GM12864 (cell line): ENCODE results near the gene STK36.

Source experiments
- DNase-seq: peaks from one replicate; pipeline ENCODE4 v3.0.0-alpha.2; 2011; ENCODE audit warnings: low read depth
- H3K4me3 ChIP-seq: 2 replicates; pipeline ENCODE4 v1.5.1; 2011; ENCODE audit warnings: mild to moderate bottlenecking, low read depth, low read length, control low read depth
- TF ChIP-seq, protein P1 (sequence below): IDR thresholded peaks from 2 replicates; pipeline ENCODE4 v1.5.1; 2011; ENCODE audit warnings: low read depth, mild to moderate bottlenecking, moderate library complexity, low read length, control low read depth, inconsistent platforms; ENCODE audit errors: missing control alignments

STK36 gene

DNA sequence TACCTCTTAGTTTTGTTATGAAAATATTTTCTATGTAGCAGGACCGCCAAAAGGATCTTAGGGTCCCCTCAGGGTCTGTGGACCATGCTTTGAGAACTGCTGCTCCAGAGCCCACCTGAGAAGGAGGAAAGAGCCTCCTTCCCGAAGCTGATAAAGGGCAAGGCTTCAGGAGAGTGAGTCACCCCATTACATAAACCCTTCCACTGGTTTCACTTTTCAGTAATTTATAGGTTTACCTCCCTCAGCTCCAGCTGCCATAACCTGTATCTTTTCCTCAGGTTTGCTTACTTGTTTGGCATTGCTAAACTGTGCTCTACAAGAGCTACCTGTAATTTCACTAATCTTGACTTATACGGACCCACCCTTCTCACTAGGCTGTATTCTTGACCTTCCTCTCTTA lies 45.4 kb downstream of the STK36 start:
- no peak for DNase-seq
- H3K4me3 ChIP-seq, result no peak overlapping the region
- TF ChIP-seq, protein P1, sequence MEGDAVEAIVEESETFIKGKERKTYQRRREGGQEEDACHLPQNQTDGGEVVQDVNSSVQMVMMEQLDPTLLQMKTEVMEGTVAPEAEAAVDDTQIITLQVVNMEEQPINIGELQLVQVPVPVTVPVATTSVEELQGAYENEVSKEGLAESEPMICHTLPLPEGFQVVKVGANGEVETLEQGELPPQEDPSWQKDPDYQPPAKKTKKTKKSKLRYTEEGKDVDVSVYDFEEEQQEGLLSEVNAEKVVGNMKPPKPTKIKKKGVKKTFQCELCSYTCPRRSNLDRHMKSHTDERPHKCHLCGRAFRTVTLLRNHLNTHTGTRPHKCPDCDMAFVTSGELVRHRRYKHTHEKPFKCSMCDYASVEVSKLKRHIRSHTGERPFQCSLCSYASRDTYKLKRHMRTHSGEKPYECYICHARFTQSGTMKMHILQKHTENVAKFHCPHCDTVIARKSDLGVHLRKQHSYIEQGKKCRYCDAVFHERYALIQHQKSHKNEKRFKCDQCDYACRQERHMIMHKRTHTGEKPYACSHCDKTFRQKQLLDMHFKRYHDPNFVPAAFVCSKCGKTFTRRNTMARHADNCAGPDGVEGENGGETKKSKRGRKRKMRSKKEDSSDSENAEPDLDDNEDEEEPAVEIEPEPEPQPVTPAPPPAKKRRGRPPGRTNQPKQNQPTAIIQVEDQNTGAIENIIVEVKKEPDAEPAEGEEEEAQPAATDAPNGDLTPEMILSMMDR, result no peak

DNA sequence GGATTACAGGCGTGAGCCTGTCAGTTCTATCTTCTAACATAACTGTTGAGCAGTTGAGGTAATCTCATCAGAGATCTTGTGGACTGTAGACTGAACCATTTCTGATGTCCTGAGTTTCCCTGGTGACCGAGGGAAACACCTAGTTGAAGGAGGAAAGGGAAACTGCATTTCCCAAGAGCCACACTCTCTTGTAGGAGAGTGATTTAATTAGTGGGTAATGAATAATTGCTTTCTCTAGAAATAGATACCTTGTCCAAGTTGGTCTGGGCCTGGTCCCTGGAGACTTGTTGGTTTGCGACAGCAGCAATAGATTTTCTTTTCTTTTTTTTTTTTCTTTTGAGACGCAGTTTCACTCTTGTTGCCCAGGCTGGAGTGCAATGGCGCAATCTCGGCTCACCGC lies 46.2 kb downstream of the STK36 start:
- no peak for DNase-seq
- TF ChIP-seq, protein P1, result no peak
- no peak overlapping the region for H3K4me3 ChIP-seq

DNA sequence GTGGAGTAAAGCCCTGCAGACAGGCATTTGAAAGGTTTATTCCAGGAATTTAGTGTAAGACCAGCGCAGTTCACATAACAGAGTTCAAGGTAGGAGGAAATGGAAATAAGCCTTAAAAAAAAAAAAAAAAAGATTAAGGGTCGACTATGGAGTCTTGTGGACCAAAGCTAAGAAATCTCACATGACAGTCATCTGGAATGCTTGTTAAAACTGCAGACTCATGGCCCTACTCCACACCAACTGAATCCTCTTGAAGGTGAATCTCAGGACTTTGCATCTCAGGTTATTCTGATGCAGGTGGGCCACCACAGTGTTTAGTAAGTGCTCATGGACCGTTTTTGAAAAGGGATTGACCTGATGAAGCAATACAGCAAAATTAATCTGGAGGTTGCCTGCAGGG lies 47.6 kb downstream of the STK36 start:
- DNase-seq, result no peak
- TF ChIP-seq, protein P1, result no peak
- no peak overlapping the region for H3K4me3 ChIP-seq

DNA sequence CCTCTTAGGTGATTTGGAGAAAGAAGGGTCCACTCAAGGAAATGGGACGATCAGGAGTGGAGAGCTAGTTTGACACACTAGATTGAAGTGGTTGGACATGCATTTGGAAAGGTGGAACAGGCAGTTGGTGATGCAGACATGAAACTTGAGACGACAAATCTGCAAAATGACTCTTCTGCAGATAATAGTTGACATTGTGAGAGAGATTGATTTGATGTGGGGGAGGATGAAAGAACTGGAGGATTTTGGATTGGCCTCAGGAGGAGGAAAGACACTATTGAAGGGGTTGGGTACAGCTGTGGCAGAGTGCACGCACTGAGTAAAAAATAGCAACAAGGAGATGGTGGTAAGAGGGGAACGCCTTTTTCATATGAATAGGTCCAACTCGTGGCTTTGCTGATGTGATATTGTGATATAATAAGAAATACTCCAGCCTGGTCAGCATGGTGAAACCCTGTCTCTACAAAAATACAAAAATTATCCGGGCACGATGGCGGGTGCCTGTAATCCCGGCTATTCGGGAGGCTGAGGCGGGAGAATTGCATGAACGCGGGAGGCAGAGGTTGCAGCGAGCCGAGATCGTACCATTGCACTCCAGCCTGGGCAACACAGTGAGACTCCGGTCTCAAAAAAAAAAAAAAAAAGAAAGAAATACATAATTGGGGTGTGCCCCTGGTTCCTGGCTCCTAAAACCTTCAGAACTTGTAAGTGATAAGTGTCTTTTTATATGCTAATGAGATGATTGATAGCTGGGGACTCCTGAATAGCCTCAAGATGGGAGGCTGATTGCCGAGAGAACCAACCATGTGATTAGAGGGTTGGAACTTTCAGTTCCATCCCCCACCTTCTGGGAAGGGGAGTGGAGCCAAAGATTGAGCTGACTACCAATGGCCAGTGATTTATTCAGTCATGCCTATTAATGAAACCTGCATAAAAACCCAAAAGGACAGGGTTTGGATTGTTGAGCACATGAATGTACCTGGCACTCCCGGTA lies 48.5 kb downstream of the STK36 start:
- DNase-seq, result no peak
- TF ChIP-seq, protein P1, result no peak
- H3K4me3 ChIP-seq, result no peak overlapping the region

DNA sequence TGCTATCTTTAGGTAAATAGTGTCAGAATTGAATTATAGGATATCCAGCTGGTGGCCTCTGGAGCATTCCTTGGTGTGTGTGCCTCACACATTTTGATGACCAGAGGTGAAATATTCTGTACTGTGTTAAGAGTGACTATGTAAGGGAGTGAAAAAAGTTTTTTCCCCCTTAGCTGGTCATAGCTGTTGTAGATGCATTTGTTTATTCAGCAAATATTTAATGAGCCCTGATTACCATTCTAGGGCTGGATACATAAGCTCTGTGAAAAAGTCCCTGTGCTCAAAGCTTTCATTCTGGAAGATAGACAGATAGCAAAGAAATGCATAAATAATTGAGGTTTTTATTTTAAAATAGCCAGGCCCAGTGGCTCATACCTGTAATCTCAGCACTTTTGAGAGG lies 49.6 kb downstream of the STK36 start:
- TF ChIP-seq, protein P1, result no peak
- H3K4me3 ChIP-seq, result no peak overlapping the region
- no peak for DNase-seq

DNA sequence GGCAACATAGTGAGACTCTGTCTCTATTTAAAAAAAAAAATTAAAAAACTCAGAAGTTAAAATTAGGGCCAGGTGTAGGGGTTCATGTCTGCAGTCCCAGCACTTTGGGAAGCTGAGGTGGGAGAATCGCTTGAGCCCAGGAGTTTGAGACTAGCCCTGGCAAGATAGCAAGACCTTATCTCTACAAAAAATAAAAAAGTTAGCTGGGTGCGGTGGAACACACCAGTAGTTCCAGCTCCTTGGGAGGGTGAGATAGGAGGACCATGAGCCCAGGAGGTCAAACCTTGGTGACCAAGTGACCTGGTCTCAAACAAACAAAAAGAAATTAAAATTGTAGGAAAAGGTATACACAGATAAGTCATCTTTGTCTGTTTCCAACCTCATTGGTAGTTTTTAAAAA lies 50.0 kb downstream of the STK36 start:
- no peak for DNase-seq
- TF ChIP-seq, protein P1, result no peak
- no peak overlapping the region for H3K4me3 ChIP-seq

DNA sequence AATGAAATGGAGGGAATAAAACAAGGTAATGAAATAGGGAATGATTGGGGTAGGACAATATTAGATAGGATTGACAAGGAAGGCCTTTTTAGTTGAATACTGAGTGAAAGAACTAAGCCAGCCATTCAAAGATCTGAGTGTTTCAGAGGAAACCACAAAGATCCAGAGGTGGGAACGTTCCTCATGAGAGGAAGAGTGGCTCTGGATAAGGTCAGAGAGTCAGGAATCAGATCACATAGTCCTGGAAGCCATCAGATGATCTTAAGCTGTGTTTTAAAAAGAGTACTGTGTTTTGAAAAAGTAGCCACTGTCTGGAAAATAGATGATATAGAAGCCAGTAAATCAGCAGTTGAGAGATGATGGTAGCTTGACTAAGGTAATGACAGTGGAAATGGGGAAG lies 50.5 kb downstream of the STK36 start:
- TF ChIP-seq, protein P1, result no peak
- H3K4me3 ChIP-seq, result no peak overlapping the region
- DNase-seq, result no peak
